DND-41 (cell line): ENCODE measurements around the gene INAFM2.

Source experiments
- CTCF ChIP-seq: IDR thresholded peaks from 2 replicates; pipeline ENCODE4 v1.5.1; 2012; ENCODE audit warnings: borderline replicate concordance, low read length, moderate library complexity, mild to moderate bottlenecking; ENCODE audit not compliant: poor library complexity, severe bottlenecking; ENCODE audit errors: extremely low read depth
- EZH2 ChIP-seq: IDR thresholded peaks from 3 replicates; pipeline ENCODE4 v1.6.1; 2012; ENCODE audit warnings: borderline replicate concordance, low read depth, mild to moderate bottlenecking, moderate library complexity, low read length, inconsistent platforms; ENCODE audit not compliant: severe bottlenecking

DNA sequence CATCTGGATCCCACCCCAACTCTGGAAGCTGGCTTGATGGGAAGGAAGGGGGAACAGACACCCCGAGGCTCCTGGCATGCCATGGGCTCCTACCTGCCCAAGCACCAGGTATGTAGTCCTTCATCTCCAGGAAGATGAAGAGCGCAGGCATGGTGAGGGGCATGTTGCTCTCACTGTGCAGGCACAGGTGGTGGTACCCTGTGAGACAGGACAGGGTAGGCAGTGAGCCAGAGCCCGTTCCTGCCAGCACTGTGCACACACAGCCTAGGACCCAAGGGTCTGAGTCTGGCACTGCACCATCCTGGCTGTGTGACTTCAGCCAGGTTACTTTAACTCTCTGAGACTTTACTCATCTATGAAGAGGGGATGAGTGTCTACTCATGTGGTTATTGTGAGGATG is 31.2 kb upstream of the INAFM2 start:
- TF ChIP-seq CTCF (no peak), EZH2 (no peak)
